Stimulated activated CD8-positive, alpha-beta memory T cell treated with anti-CD3 and anti-CD28 coated beads, Interleukin-7, amount 100 ng/mL, for 48 hours (primary cell): ENCODE data around the gene ADARB2.
"Not testable (repeated sequence)": the region's sequence is repeated elsewhere in the genome, so short reads cannot be mapped to it uniquely, and the experiment has no call there.

Experiments
- DNase-seq, 2 donors: peaks; one replicate each; pipeline ENCODE4 v3.0.0-alpha.2; 2020; ENCODE audit warnings: low read depth in 1 of 2; ENCODE audit errors: extremely low read depth in 1 of 2

ADARB2 gene

GRCh38 chr10:1416456-1417037 is 320.8 kb downstream of the ADARB2 start:
- DNase-seq, result no peak

- DNase-seq, result no peak
These were observed 322.4 kb downstream of the ADARB2 start for GRCh38 chr10:1414893-1415292.

GRCh38 chr10:1414346-1414745 is 323.0 kb downstream of the ADARB2 start:
- DNase-seq, result not testable (repeated sequence)

DNA sequence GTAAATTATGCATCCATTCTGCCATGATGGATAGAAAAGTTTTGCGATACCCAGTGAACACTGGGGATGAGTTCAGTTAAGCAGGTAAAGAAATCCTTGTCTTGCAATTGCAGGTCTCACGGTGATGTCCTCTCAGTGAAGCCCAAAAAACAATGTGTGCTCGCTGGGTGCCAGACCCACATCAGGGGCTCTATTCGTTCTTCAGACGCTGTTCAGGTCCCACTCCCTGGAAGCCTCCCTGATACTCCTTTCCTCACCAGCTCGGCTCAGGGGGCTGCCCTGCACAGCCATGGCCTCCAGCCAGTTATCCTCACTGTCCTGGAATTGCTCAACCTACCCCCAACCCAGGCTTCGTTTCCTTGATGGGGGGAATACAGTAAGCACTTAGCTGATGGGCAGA is 323.5 kb downstream of the ADARB2 start:
- DNase-seq, result no peak

DNA sequence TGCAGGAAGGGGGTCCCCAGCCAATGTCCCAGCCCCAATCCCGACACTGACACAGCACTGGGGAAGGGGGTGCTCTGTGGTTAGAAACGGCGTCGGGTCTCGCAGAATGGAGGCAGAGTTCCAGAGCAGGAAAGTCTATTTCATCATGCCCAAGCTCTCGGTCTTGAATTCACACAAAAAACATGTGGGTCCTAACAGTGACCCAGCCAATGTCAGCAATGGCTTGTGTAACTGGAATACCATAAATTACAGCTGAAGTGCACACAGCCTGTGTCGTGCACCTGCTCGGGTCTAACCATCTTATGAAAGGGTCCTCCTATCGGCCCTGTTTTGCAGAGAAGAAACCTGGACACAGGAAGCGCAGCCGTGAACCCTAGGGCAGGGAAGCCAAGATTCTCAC is 324.1 kb downstream of the ADARB2 start:
- DNase-seq, result no peak

- no peak for DNase-seq
These were observed 324.7 kb downstream of the ADARB2 start for GRCh38 chr10:1412531-1413189.

GRCh38 chr10:1411956-1412355 is 325.4 kb downstream of the ADARB2 start:
- no peak for DNase-seq

- DNase-seq, result no peak
These were observed 325.9 kb downstream of the ADARB2 start for GRCh38 chr10:1411451-1411850.

DNA sequence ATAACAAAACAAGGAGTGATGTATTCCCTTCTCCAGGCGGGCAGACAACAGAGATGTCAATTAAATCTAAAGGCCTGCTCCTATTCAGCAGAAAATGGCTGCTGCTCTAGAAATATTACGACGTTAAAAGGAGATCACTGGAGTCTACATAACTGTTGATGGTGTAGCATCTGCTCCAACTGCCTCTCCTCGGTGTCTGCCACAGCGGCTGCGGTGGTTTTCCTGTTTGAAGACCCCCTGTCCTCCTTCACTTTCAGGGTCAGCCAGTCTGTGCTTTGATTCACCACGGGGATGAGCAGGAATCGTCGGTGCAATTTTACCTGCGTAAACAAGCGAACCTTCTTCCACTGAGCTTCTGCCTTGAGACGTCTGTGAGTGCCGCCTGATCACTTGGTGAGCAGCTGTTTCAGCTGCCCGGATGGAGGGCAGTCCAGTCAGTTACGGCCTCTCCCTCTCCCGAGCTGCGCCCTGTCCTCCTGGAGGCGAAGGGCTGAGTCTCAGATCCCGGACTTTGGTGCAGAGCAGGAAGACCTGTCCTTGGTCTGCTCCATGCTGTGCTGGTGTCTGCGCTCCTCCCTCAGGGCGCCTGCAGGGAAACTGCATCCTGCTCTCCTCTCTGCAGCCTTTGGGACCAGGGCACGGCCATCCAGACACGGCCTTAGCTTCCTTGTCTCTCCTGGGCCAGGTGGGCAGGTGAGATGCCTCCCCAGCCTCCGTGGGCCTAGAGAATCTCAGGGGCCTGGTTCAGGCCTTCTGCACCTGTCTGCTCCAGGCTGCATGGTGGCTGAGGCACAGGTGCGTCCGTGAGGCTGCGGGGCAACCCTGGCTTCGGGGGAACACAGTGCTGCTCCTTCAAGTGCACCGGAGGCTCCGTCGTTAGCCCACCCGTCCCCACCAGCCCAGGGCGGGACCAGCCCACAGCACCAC is 326.6 kb downstream of the ADARB2 start:
- DNase-seq, result no peak

GRCh38 chr10:1410032-1410431 is 327.3 kb downstream of the ADARB2 start:
- DNase-seq, result no peak

- no peak for DNase-seq
These were observed 327.9 kb downstream of the ADARB2 start for GRCh38 chr10:1409392-1409791.

DNA sequence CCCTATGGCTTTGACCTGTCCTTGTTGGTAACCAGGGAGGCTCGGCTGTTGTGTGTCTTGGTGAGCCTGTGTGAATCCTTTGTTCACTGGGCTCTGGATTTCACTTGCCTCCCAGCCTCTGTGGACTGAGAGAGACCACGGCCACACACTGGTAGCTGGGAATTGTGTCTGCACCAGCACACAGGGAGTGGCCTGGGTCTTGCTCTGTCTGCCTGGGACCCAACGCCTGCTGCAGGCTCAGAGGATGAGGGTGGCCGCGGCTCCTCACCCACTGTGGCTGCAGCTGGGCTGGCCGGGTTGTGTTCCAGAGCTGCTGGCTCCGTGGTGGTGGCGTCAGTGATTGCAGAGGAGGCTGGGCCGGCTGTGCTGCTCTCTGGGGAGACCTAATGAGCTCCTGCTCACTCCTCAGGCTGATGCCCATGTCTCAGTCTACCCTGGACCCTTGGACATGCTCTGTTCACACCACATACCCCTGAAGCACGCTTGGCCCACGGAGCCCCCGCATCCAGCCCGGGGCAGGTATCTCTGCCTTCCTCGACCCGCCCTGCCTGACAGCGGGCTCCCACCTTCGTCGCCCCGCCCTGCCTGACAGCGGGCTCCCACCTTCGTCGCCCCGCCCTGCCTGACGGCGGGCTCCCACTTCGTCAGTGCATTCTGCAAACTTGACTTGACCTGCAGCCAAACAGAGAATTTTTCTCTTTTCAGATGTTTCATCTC is 328.5 kb downstream of the ADARB2 start:
- DNase-seq, result no peak

DNA sequence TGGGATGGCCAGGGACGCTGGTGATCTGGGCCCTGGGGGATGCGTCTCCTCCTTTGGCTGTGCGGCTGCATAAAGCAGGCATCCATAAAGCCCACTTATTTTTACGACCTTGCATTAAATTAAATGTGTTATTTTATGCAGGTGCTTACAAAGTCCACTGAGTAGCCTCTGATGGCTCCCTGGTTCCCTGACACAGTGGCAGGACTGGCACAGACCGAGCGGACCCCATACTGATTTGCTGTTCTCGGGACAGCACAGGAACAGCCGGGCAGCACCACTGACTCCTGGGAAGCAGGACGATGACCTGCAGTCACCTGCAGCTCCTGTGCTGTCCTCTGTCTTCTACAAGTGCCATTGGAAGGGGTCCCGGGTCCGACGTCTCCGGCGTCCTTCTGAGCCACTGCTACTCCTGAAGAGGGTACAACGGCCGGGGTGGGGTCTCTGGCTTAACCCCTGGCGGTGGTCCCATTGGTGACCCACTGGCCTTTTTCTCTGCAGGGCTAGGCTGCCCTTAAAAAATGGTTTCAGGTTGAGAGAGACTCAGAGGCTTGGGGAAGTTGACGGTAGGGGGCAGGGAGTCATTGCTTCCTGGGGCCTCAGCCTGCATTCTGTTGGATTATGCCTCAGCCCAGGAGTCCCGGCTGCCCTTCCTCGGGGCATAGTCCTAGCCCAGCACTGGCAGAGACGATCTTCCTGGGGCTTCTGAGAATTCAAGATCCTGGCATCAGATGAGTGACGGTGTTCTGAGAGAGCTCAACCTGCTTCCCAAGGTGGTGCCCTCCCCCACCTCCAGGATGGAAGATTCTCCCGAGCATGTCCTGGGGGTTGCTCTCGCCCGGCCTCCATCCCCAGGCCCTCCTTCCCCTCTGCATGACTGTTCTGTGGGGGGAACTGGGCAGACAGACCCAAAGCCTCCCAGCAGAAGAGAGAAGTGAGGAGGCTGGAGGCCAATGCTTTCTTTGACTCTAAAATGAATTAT is 330.1 kb downstream of the ADARB2 start:
- DNase-seq, result no peak

DNA sequence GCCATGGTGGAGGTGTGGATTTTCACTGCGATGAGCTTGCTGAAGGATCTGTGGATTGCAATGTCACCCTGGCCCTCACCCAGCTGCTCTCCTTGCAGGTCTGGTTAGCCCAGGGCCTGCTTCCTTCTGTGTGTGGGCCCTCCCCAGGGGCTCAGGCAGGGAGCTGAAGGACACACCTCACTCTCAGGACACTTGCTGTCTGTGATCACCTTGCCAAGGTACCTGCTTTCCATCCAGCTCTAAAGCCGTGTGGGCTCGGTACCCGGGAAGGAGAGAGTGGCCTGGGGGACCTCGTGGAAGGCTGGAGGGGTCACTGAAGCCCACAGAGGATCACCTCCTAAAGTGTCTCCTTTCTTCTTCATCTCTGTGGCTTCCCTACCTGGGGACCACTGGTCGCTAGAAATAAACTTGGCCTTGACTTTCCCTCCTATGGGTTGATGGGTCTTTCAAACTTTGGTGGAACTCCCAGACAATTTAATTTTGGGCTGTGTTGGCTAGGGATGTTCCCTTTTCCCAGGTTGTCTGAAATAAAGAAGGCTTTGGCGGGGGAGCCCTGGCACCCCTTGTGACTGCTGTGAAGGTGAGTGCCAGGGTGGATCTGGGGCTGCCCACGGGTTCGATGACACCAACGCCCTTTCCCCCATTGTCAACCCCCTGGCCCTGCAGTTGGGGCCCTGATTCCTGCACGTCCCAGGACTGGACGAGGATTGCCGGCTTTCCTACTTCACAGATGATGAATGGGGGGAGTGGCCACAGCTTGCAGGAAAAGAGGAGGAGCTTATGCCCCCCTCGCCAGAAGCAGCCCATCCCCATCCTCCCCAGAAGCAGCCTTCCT is 331.0 kb downstream of the ADARB2 start:
- no peak for DNase-seq

- DNase-seq, result no peak
These were observed 332.7 kb downstream of the ADARB2 start for GRCh38 chr10:1404323-1405260.

DNA sequence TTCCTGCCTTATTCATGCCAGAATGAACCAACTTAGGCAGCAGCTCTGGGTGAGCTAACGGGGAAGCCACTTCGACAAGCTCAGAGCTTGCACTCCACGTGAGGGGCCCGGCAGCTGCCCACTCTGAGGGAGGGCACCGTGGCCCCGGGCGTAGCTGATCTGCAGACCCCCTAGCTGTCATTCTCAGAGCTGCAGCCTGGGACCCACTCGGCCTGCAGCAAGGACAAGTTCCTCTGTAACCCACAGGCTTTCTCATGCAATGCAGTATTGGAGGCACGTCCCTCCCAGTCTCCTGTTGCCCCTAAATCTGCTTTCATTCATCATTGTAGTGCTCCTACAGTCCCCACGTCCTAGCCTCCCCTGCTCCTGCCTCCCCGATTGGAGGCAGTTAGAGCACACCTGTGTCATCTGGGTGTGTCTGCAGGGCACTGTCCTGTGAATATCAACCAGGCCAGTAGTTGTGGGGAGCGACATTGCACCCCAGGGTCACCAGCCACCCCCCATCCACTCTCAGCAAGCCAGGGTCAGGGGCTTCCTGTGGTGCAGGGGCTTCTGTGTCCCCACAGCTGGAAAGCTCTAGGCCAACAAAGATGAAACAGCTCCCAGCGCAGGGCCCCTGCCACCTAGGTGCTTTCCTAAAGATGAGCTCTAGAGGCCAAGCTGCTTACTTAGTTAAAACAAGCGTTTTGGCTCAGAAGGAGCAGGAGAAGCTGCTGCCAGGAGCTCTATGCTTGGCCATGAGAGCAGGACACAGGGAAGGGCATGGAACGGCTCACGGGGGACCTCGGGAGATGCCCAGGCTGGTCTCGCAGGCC is 333.6 kb downstream of the ADARB2 start:
- DNase-seq, result no peak

GRCh38 chr10:1402816-1403507 is 334.4 kb downstream of the ADARB2 start:
- DNase-seq, result no peak
